GM23338 (cell line): ENCODE results near the gene BEGAIN. TPM values are rescaled to one million over a fixed set of nuclear protein-coding genes. Genes with fewer than 3 reads are reported as not detected.
A peak's percentile ranks its signal among the peaks of the same experiment; 100 is the strongest.

ENCODE experiments used
- ATAC-seq: fragments of 200-7000 bp; cut with Tn5 transposase; 3 replicates; pipeline ENCODE4 v1.9.1; 2020
- DNase-seq: peaks from one replicate; pipeline ENCODE4 v3.0.0-alpha.2; 2015; ENCODE audit warnings: low spot score
- H2AFZ ChIP-seq: fragments of 200-600 bp; sonication (generic); 2 replicates; pipeline ENCODE4 v1.8.0; 2016; ENCODE audit warnings: antibody characterized with exemption, mild to moderate bottlenecking, moderate library complexity
- H3F3A ChIP-seq: fragments of 200-600 bp; sonication (generic); replicated peaks from 2 replicates; pipeline ENCODE4 v1.8.0; 2017; ENCODE audit warnings: antibody characterized with exemption, mixed run types, low read depth
- H3K27ac ChIP-seq: fragments of 200-600 bp; sonication (generic); 2 replicates; pipeline ENCODE4 v1.6.1; 2016; ENCODE audit warnings: low read depth
- H3K27me3 ChIP-seq: fragments of 200-600 bp; sonication (generic); 2 replicates; pipeline ENCODE4 v1.8.0; 2016; ENCODE audit warnings: mild to moderate bottlenecking, mixed run types, moderate library complexity; ENCODE audit not compliant: insufficient read depth
- H3K36me3 ChIP-seq: fragments of 200-600 bp; sonication (generic); 2 replicates; pipeline ENCODE4 v1.8.0; 2016; ENCODE audit warnings: mild to moderate bottlenecking; ENCODE audit not compliant: insufficient read depth
- H3K4me1 ChIP-seq: fragments of 200-600 bp; sonication (generic); 2 replicates; pipeline ENCODE4 v1.8.0; 2016; ENCODE audit warnings: mild to moderate bottlenecking, moderate library complexity; ENCODE audit not compliant: insufficient read depth
- H3K4me2 ChIP-seq: fragments of 200-600 bp; sonication (generic); 2 replicates; pipeline ENCODE4 v1.7.1; 2017; ENCODE audit warnings: mixed run types
- H3K4me3 ChIP-seq: fragments of 200-600 bp; sonication (generic); 2 replicates; pipeline ENCODE4 v1.6.1; 2016; ENCODE audit warnings: mixed run types
- H3K79me2 ChIP-seq: fragments of 200-600 bp; sonication (generic); replicated peaks from 2 replicates; pipeline ENCODE4 v1.8.0; 2017; ENCODE audit warnings: mild to moderate bottlenecking; ENCODE audit not compliant: insufficient read depth
- H3K9me2 ChIP-seq: fragments of 200-600 bp; sonication (generic); 2 replicates; pipeline ENCODE4 v1.8.0; 2017; ENCODE audit not compliant: insufficient read depth
- H4K20me1 ChIP-seq: fragments of 200-600 bp; sonication (generic); replicated peaks from 2 replicates; pipeline ENCODE4 v1.8.0; 2017; ENCODE audit warnings: mild to moderate bottlenecking; ENCODE audit not compliant: insufficient read depth
- H3K27ac Mint-ChIP-seq: 2 replicates; pipeline ENCODE4 v1.8.0; 2020; ENCODE audit warnings: inconsistent platforms, mild to moderate bottlenecking, moderate library complexity, mixed read lengths
- H3K27me3 Mint-ChIP-seq: 3 replicates; pipeline ENCODE4 v1.8.0; 2022; ENCODE audit warnings: low read depth, mild to moderate bottlenecking, moderate library complexity, mixed read lengths, inconsistent platforms; ENCODE audit not compliant: insufficient read depth, poor library complexity
- H3K36me3 Mint-ChIP-seq: 3 replicates; pipeline ENCODE4 v1.8.0; 2021; ENCODE audit warnings: low read depth, mild to moderate bottlenecking, inconsistent platforms, moderate library complexity, mixed read lengths
- H3K4me1 Mint-ChIP-seq: 3 replicates; pipeline ENCODE4 v1.8.0; 2020; ENCODE audit warnings: mild to moderate bottlenecking, inconsistent platforms, mixed read lengths
- H3K4me3 Mint-ChIP-seq: 3 replicates; pipeline ENCODE4 v1.8.0; 2021; ENCODE audit warnings: moderate library complexity, mild to moderate bottlenecking, inconsistent platforms, mixed read lengths
- H3K9me3 Mint-ChIP-seq: 3 replicates; pipeline ENCODE4 v1.8.0; 2020; ENCODE audit warnings: moderate library complexity, mild to moderate bottlenecking, inconsistent platforms, mixed read lengths
- CREB1 ChIP-seq: fragments of 250-450 bp; sonication (Bioruptor Pico); IDR thresholded peaks from 2 replicates; pipeline ENCODE4 v1.5.0; 2020; ENCODE audit warnings: low read depth, mild to moderate bottlenecking, moderate library complexity
- CTCF ChIP-seq, 2 experiments: fragments of 200-600 bp in 1 of 2; sonication (generic) in 1 of 2; conservative IDR thresholded peaks; 2 replicates each; pipeline versions ENCODE4 v1.5.1 to v1.6.1; 2016 to 2017; ENCODE audit warnings: antibody characterized with exemption in 2 of 2, low read depth in 2 of 2, mild to moderate bottlenecking in 2 of 2, moderate library complexity in 1 of 2
- ETS1 ChIP-seq: IDR thresholded peaks from 2 replicates; pipeline ENCODE4 v1.6.1; 2016; ENCODE audit warnings: antibody characterized with exemption
- EZH2 ChIP-seq: fragments of 200-600 bp; sonication (generic); IDR thresholded peaks from one replicate; pipeline ENCODE4 v1.8.0; 2017; ENCODE audit warnings: antibody characterized with exemption, mild to moderate bottlenecking, low read depth; ENCODE audit not compliant: unreplicated experiment
- EZH2phosphoT487 ChIP-seq: fragments of 200-600 bp; sonication (generic); IDR thresholded peaks from one replicate; pipeline ENCODE4 v1.8.1; 2018; ENCODE audit warnings: antibody characterized with exemption; ENCODE audit not compliant: unreplicated experiment
- JUNB ChIP-seq: IDR thresholded peaks from one replicate; pipeline ENCODE4 v1.6.1; 2016; ENCODE audit warnings: antibody characterized with exemption; ENCODE audit not compliant: unreplicated experiment
- NANOG ChIP-seq: IDR thresholded peaks from 2 replicates; pipeline ENCODE4 v1.6.1; 2016; ENCODE audit warnings: antibody characterized with exemption, borderline replicate concordance
- POLR2AphosphoS5 ChIP-seq: IDR thresholded peaks from 2 replicates; pipeline ENCODE4 v1.6.1; 2016; ENCODE audit warnings: antibody characterized with exemption, low read depth
- REST ChIP-seq: IDR thresholded peaks from one replicate; pipeline ENCODE4 v1.6.1; 2018; ENCODE audit warnings: antibody characterized with exemption; ENCODE audit not compliant: unreplicated experiment
- STAT1 ChIP-seq: IDR thresholded peaks from one replicate; pipeline ENCODE4 v1.6.1; 2016; ENCODE audit warnings: antibody characterized with exemption; ENCODE audit not compliant: unreplicated experiment
- ZNF114 ChIP-seq: fragments of 250-450 bp; sonication (Bioruptor Pico); IDR thresholded peaks from 2 replicates; pipeline ENCODE4 v1.5.0; 2020; ENCODE audit warnings: mild to moderate bottlenecking, moderate library complexity
- ZNF331 ChIP-seq: fragments of 250-450 bp; sonication (Bioruptor Pico); IDR thresholded peaks from 2 replicates; pipeline ENCODE4 v1.5.0; 2020; ENCODE audit warnings: low read depth, mild to moderate bottlenecking, moderate library complexity
- ZNF462 ChIP-seq: fragments of 250-450 bp; sonication (Bioruptor Pico); IDR thresholded peaks from 2 replicates; pipeline ENCODE4 v1.5.0; 2020; ENCODE audit warnings: mild to moderate bottlenecking, moderate library complexity
- polyA plus RNA-seq: library from polyadenylated mRNA; unstranded; fragments of >200 nt; fragmentation: Nextera tagmentation; extraction: Ambion mirVana; gene quantifications from 2 replicates; pipeline ENCODE4 v1.2.1, GENCODE V29; 2016
- total RNA-seq: library from RNA; depleted of rRNA; stranded (reverse); fragments of >200 nt; shearing (Covaris generic); gene quantifications from 2 replicates; pipeline ENCODE4 v1.2.3, GENCODE V29; 2014

Gene BEGAIN
- total and polyA plus RNA-seq, 2 experiments from 2014 or later: 0.60 to 2.4 TPM

- Histone ChIP-seq H3K27me3 (no peaks in the 10 kb centered on the region), H3K9me2 (no peaks in the 10 kb centered on the region), H3K4me1 (no peaks in the 10 kb centered on the region), H2AFZ (no peak overlapping the region), H3K36me3 (no peaks in the 10 kb centered on the region), H3K27ac (no peak overlapping the region), H4K20me1 (no peaks in the 10 kb centered on the region), H3K4me2 (no peak overlapping the region), H3F3A (no peaks in the 10 kb centered on the region), H3K79me2 (no peaks in the 10 kb centered on the region), H3K4me3 (no peak overlapping the region)
- no peak for ATAC-seq
- Mint-ChIP-seq H3K27me3 (peaks cover 10% of the 10 kb centered on the region), H3K27ac (no peak overlapping the region), H3K9me3 (peaks cover 11% of the 10 kb centered on the region; the same call in 2 of the 3 replicates), H3K36me3 (peaks cover 6% of the 10 kb centered on the region; the same call in 2 of the 3 replicates), H3K4me3 (no peak overlapping the region), H3K4me1 (peaks cover 4% of the 10 kb centered on the region)
- peak; percentile 35 for DNase-seq
- no peak for TF ChIP-seq ZNF331
- no peak for TF ChIP-seq STAT1
- no peak for TF ChIP-seq REST
- TF ChIP-seq EZH2phosphoT487: no peak
- TF ChIP-seq CTCF (conservative IDR thresholded peaks at IDR 0.05; ENCODE audit: low read depth in 2 of 2): no peak
- TF ChIP-seq ETS1: no peak
- TF ChIP-seq ZNF462 (CRISPR knock-in tag): no peak
- no peak for TF ChIP-seq EZH2
- TF ChIP-seq JUNB: no peak
- TF ChIP-seq NANOG: no peak
- no peak for TF ChIP-seq POLR2AphosphoS5
- no peak for TF ChIP-seq CREB1 (CRISPR knock-in tag)
- no peak for TF ChIP-seq ZNF114 (CRISPR knock-in tag)
These were observed 82.7 kb downstream of the BEGAIN start for GRCh38 chr14:100504372-100505078.
